Breast epithelium (tissue), 4 donors: ENCODE measurements around the gene ROPN1L. TPM values are rescaled to one million over a fixed set of nuclear protein-coding genes. Genes with fewer than 3 reads are reported as not detected.

ENCODE experiments used
- DNase-seq, 2 donors: peaks; one replicate each; pipeline ENCODE4 v3.0.0-alpha.2; 2019; ENCODE audit warnings: low spot score in 2 of 2
- H3K27ac ChIP-seq, 2 donors: fragments of 200-600 bp; sonication (generic) in 1 of 2; one replicate each; pipeline ENCODE4 v1.5.1; 2016 to 2019; ENCODE audit warnings: mild to moderate bottlenecking in 1 of 2
- H3K27me3 ChIP-seq, 2 donors: fragments of 200-600 bp; sonication (generic) in 1 of 2; one replicate each; pipeline versions ENCODE4 v1.5.1 to v1.6.0; 2017 to 2019; ENCODE audit warnings: control low read depth in 1 of 2, mild to moderate bottlenecking in 1 of 2
- H3K36me3 ChIP-seq: fragments of 200-600 bp; one replicate; pipeline ENCODE4 v1.5.1; 2019
- H3K4me1 ChIP-seq, 2 donors: fragments of 200-600 bp; sonication (generic); one replicate each; pipeline ENCODE4 v1.5.1; 2016 to 2019; ENCODE audit warnings: control low read depth in 1 of 2
- H3K4me3 ChIP-seq, 3 donors: fragments of 200-600 bp; sonication (generic); 1 replicate in 2 of 3; 2 replicates in 1 of 3; pipeline ENCODE4 v1.5.1; 2016 to 2019; ENCODE audit warnings: mild to moderate bottlenecking in 3 of 3, moderate library complexity in 2 of 3
- H3K9me3 ChIP-seq, 2 donors: fragments of 200-600 bp; sonication (generic) in 1 of 2; one replicate each; pipeline ENCODE4 v1.5.1; 2016 to 2019; ENCODE audit warnings: control low read depth in 1 of 2
- CTCF ChIP-seq, 3 donors: fragments of 450-650 bp; IDR thresholded peaks; one replicate each; pipeline ENCODE4 v1.5.1; 2016 to 2017; ENCODE audit warnings: antibody characterized with exemption in 3 of 3, mild to moderate bottlenecking in 3 of 3, moderate library complexity in 3 of 3
- POLR2A ChIP-seq: fragments of 450-650 bp; IDR thresholded peaks from one replicate; pipeline ENCODE4 v1.6.1; 2016; ENCODE audit warnings: antibody characterized with exemption, mild to moderate bottlenecking, moderate library complexity
- POLR2AphosphoS5 ChIP-seq, 3 donors: sonication (generic); formaldehyde crosslinking; IDR thresholded peaks; one replicate each; pipeline ENCODE4 v1.6.1; 2017; ENCODE audit warnings: antibody characterized with exemption in 3 of 3
- intact Hi-C: fragments of 100-400 bp; cut with DNase I; formaldehyde crosslinking; loops from one replicate; pipeline ENCODE4 v1.15.1; 2023; ENCODE audit warnings: low total_unique reads
- total RNA-seq, 3 donors: library from RNA; depleted of rRNA; stranded (reverse); fragments of >200 nt; gene quantifications; one replicate each; pipeline ENCODE4 v1.1.0, GENCODE V29; 2016

Gene ROPN1L
- total RNA-seq, 3 donors from 2014 or later, result 0.29 to 2.9 (median 0.48) TPM

GRCh38 chr5:10452768-10453331, 11.2 kb downstream of the ROPN1L start:
- Histone ChIP-seq H3K4me3 (no peak overlapping the region), H3K27me3 (no peaks in the 10 kb centered on the region), H3K4me1 (peaks cover 0 to 3% of the 10 kb centered on the region in 2 donors), H3K9me3 (no peaks in the 10 kb centered on the region), H3K36me3 (no peaks in the 10 kb centered on the region), H3K27ac (no peak overlapping the region)
- TF ChIP-seq POLR2AphosphoS5 (IDR thresholded peaks at IDR 0.05), result peak in 1 of 3 donors; percentile 24
- TF ChIP-seq CTCF (IDR thresholded peaks at IDR 0.05), result peak in 2 of 3 donors; percentile 68
- TF ChIP-seq POLR2A, result no peak
- DNase-seq, result no peak
- intact Hi-C loops, result no loop called here

GRCh38 chr5:10453545-10453944, 11.9 kb downstream of the ROPN1L start:
- Histone ChIP-seq H3K4me3 (no peak overlapping the region), H3K27ac (no peak overlapping the region), H3K27me3 (no peaks in the 10 kb centered on the region), H3K36me3 (no peaks in the 10 kb centered on the region), H3K4me1 (peaks cover 0 to 3% of the 10 kb centered on the region in 2 donors), H3K9me3 (no peaks in the 10 kb centered on the region)
- intact Hi-C loops, result no loop called here
- DNase-seq, result no peak
- TF ChIP-seq CTCF (IDR thresholded peaks at IDR 0.05) (no peak), POLR2A (no peak), POLR2AphosphoS5 (IDR thresholded peaks at IDR 0.05) (no peak)

- TF ChIP-seq POLR2AphosphoS5 (IDR thresholded peaks at IDR 0.05), result no peak
- no peak for TF ChIP-seq POLR2A
- TF ChIP-seq CTCF (IDR thresholded peaks at IDR 0.05), result no peak
- Histone ChIP-seq H3K27ac (no peak overlapping the region), H3K36me3 (no peaks in the 10 kb centered on the region), H3K4me3 (no peak overlapping the region), H3K4me1 (peaks cover 0 to 3% of the 10 kb centered on the region in 2 donors), H3K27me3 (no peaks in the 10 kb centered on the region), H3K9me3 (no peaks in the 10 kb centered on the region)
- intact Hi-C loops, result no loop called here
- no peak for DNase-seq
Observed at GRCh38 chr5:10454591-10455276, 13.1 kb downstream of the ROPN1L start.

GRCh38 chr5:10455277-10455670, 13.6 kb downstream of the ROPN1L start:
- Histone ChIP-seq H3K27me3 (no peaks in the 10 kb centered on the region), H3K4me3 (no peak overlapping the region), H3K27ac (no peak overlapping the region), H3K4me1 (peaks cover 0 to 3% of the 10 kb centered on the region in 2 donors), H3K36me3 (no peaks in the 10 kb centered on the region), H3K9me3 (no peaks in the 10 kb centered on the region)
- TF ChIP-seq POLR2AphosphoS5 (IDR thresholded peaks at IDR 0.05), result no peak
- TF ChIP-seq CTCF (IDR thresholded peaks at IDR 0.05), result no peak
- TF ChIP-seq POLR2A, result no peak
- no peak for DNase-seq
- intact Hi-C loops, result no loop called here
